Measurements from ENCODE around the gene DNPEP.

GRCh38 chr2:219414857-219415256 lies 27.1 kb upstream of the DNPEP start:
- TF ChIP-seq YY1 (IDR thresholded peaks at IDR 0.05; ENCODE audit: insufficient read depth, insufficient read length) (no peak), ZNF274 (IDR thresholded peaks at IDR 0.05; ENCODE audit: low read depth, low read length) (no peak)

Measured in NT2/D1 (cell line).